Body of pancreas (tissue), 4 donors: ENCODE measurements around the gene PERCC1. TPM values are rescaled to one million over a fixed set of nuclear protein-coding genes. Genes with fewer than 3 reads are reported as not detected.
A peak's percentile ranks its signal among the peaks of the same experiment; 100 is the strongest.

ENCODE experiments used
- ATAC-seq: fragments of 150-250 bp; one replicate; pipeline ENCODE4 v1.9.1; 2016
- DNase-seq, 4 donors: peaks; one replicate each; pipeline ENCODE4 v3.0.0-alpha.2; 2019
- H3K27ac ChIP-seq, 4 donors: fragments of 200-600 bp; sonication (generic); 1 replicate in 3 of 4; 2 replicates in 1 of 4; pipeline versions ENCODE4 v1.5.1 to v1.6.1; 2016 to 2019; ENCODE audit warnings: mild to moderate bottlenecking in 1 of 4, mixed read lengths in 1 of 4, moderate library complexity in 1 of 4
- H3K27me3 ChIP-seq, 2 donors: fragments of 200-600 bp; sonication (generic); one replicate each; pipeline ENCODE4 v1.6.0; 2016; ENCODE audit warnings: mild to moderate bottlenecking in 1 of 2
- H3K36me3 ChIP-seq, 2 donors: fragments of 200-600 bp; sonication (generic); replicated peaks in 1 of 2; 2 replicates each; pipeline ENCODE4 v1.5.1; 2016; ENCODE audit warnings: low read depth in 2 of 2; ENCODE audit not compliant: insufficient read depth in 1 of 2
- H3K4me1 ChIP-seq: fragments of 200-600 bp; sonication (generic); one replicate; pipeline ENCODE4 v1.6.0; 2016
- H3K4me3 ChIP-seq, 2 donors: fragments of 200-600 bp; sonication (generic); 1 replicate in 1 of 2; 2 replicates in 1 of 2; pipeline ENCODE4 v1.5.1; 2016 to 2019
- H3K9me3 ChIP-seq, 3 donors: fragments of 200-600 bp; sonication (generic); 1 replicate in 2 of 3; 2 replicates in 1 of 3; pipeline ENCODE4 v1.5.1; 2016
- CTCF ChIP-seq, 7 experiments: fragments of 450-650 bp in 4 of 7; fragments of 200-600 bp in 3 of 7; sonication (generic) in 3 of 7; IDR thresholded peaks; one replicate each; pipeline ENCODE4 v1.5.1; 2016 to 2019; ENCODE audit warnings: antibody characterized with exemption in 7 of 7
- POLR2A ChIP-seq, 3 donors: fragments of 450-650 bp; IDR thresholded peaks; one replicate each; pipeline ENCODE4 v1.6.1; 2016; ENCODE audit warnings: antibody characterized with exemption in 3 of 3, mild to moderate bottlenecking in 2 of 3
- WGBS, 2 donors: methylation state at CpG; one replicate each; pipeline ENCODE4 v1.1.5; 2017; 5-methylcytosine and 5-hydroxymethylcytosine counted together
- intact Hi-C: fragments of 100-400 bp; cut with DNase I; formaldehyde crosslinking; loops from one replicate; pipeline ENCODE4 v1.15.1; 2023
- total RNA-seq, 2 donors: library from RNA; depleted of rRNA; stranded (reverse); fragments of >200 nt; gene quantifications; one replicate each; pipeline ENCODE4 v1.1.0, GENCODE V29; 2016

The PERCC1 gene
- total RNA-seq: not detected

DNA sequence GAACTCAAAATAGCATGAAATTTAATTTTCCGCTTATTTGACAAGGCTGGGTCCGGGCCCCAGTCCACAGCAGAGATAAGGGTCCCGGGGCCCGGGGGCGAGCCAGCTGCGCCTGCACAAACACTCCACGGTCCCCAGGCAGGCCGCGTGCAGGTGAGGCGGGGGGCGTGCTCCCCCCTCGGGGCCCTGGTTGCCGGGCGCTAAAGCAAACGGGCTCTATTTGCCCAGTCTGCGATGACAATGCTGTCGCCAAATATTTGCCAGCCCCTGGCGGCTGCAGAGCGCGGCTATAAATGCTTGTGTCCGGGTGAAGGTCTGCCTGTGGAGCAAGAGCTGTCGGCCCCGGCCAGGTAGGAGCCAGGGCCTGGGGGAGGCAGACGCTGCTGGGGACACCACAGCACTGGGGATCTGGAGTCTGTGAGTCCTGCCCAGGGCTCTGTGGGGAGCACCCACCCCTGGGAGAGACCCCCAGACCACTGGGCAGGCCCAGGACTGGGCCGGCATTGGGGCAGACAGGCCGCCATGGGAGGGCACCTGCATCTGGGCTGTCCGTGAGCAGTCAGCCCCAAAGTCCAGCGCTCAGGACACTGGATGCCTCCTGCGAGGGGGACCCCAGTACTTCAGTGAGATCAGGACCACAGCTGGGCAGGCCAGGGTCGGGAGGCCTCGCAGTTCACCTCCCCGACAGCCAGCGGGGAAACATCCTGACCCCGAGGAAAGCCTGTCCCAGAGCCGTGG, at the start of gene PERCC1:
Gene PERCC1, plus strand, starts transcription at position 320 of the 738 bp plus-strand sequence. CDS start 1,516 bp downstream, outside the sequence.
- intact Hi-C loops: no loop called here
- H3K27me3 ChIP-seq: no peaks in the 10 kb centered on the region
- peaks cover 10% of the 10 kb centered on the region for H3K4me1 ChIP-seq
- H3K27ac ChIP-seq: no peak within 1 kb of the TSS
- ATAC-seq: no peak
- TF ChIP-seq CTCF (IDR thresholded peaks at IDR 0.05): peak in 2 of 7 experiments; percentile 8 to 18
- no peak for TF ChIP-seq POLR2A (IDR thresholded peaks at IDR 0.05)
- no peak within 1 kb of the TSS for H3K4me3 ChIP-seq
- no peaks in the 10 kb centered on the region for H3K36me3 ChIP-seq
- H3K9me3 ChIP-seq: no peaks in the 10 kb centered on the region
- peak in 3 of 4 donors; percentile 14 to 43 (median 27) for DNase-seq
- WGBS, 2 donors: 34 to 93% methylated on average over 7 to 34 of the region's 35 CpGs

DNA sequence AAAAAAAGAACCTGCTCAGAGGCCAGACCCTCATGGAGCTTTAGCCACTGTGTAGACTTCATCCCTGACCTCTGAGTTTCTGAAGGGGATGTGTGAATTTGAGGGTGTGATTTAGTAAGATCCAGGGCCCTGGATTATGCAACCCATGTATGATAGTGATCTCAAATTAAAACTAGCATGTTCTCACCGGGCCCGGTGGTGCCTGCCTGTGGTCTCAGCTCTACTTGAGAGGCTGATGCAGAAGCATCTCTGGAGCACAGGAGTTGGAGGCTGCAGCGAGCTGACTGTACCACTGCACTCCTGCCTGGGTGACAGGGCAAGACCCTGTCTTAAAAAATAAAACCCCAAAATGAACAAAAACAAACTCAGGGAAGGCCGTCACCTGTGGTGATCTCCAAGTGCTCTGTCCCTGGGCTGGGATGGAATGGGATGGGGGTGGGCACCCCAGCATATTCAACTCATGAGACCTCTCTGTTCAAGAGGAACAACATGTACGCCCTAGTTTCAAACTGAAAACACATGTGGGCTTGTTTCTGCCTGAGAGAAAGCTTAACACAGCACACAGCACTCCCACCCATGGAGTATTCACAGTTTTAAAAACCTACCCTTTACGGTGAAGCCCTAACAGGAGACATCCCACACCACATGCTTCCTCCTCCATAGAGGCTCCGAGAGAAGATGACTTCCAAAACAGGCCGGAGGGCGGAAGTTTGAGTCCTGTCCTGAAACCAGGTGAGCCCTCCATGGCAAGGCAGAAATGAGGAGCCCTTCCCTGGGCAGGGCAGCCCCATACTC, 49.1 kb upstream of the PERCC1 start:
- peaks cover 18% of the 10 kb centered on the region for H3K4me1 ChIP-seq
- H3K36me3 ChIP-seq: peaks cover 0 to 3% of the 10 kb centered on the region in 2 donors
- WGBS, 2 donors: 90 to 91% methylated on average over 5 to 9 of the region's 9 CpGs
- no peak overlapping the region for H3K27ac ChIP-seq
- H3K9me3 ChIP-seq: no peaks in the 10 kb centered on the region
- intact Hi-C loops: no loop called here
- ATAC-seq (no peak), DNase-seq (no peak)
- no peak overlapping the region for H3K4me3 ChIP-seq
- TF ChIP-seq CTCF (IDR thresholded peaks at IDR 0.05) (no peak), POLR2A (IDR thresholded peaks at IDR 0.05) (no peak)
- H3K27me3 ChIP-seq: no peaks in the 10 kb centered on the region

GRCh38 chr16:1383556-1383955, 47.3 kb upstream of the PERCC1 start:
- no peaks in the 10 kb centered on the region for H3K9me3 ChIP-seq
- H3K27me3 ChIP-seq: no peaks in the 10 kb centered on the region
- H3K4me3 ChIP-seq: no peak overlapping the region
- peaks cover 15% of the 10 kb centered on the region for H3K4me1 ChIP-seq
- WGBS, 2 donors: 90 to 100% methylated on average over 1 to 18 of the region's 18 CpGs
- TF ChIP-seq CTCF (IDR thresholded peaks at IDR 0.05): no peak
- TF ChIP-seq POLR2A (IDR thresholded peaks at IDR 0.05): no peak
- H3K36me3 ChIP-seq: peaks cover 0 to 3% of the 10 kb centered on the region in 2 donors
- no peak for ATAC-seq
- intact Hi-C loops: no loop called here
- H3K27ac ChIP-seq: no peak overlapping the region
- DNase-seq: no peak

GRCh38 chr16:1385232-1385631, 45.6 kb upstream of the PERCC1 start:
- H3K9me3 ChIP-seq: no peaks in the 10 kb centered on the region
- H3K27ac ChIP-seq: no peak overlapping the region
- intact Hi-C loops: no loop called here
- WGBS, 2 donors: 94 to 96% methylated on average over 35 to 39 of the region's 39 CpGs
- H3K27me3 ChIP-seq: no peaks in the 10 kb centered on the region
- no peak for DNase-seq
- no peak for TF ChIP-seq POLR2A (IDR thresholded peaks at IDR 0.05)
- no peak for TF ChIP-seq CTCF (IDR thresholded peaks at IDR 0.05)
- ATAC-seq: no peak
- no peak overlapping the region for H3K4me3 ChIP-seq
- peaks cover 0 to 3% of the 10 kb centered on the region in 2 donors for H3K36me3 ChIP-seq
- H3K4me1 ChIP-seq: peaks cover under 1% of the 10 kb centered on the region
